NCI-H82 treated with DMSO at 0.1 percent for 48 hours (cell line): ENCODE data around the gene FEM1A.
"Not testable (repeated sequence)": the region's sequence is repeated elsewhere in the genome, so short reads cannot be mapped to it uniquely, and the experiment has no call there.

Experiments
- DNase-seq: peaks from one replicate; lab custom pipeline; 2025; ENCODE audit not compliant: unreplicated experiment; lab: John Stamatoyannopoulos, UW

FEM1A gene

GRCh38 chr19:4791183-4792018 is at the start of gene FEM1A:
Gene FEM1A, plus strand, starts transcription at chr19:4791734. Its CDS starts 121 bp downstream, at chr19:4791855.
- DNase-seq = peak; percentile 98

GRCh38 chr19:4742723-4743646 is 48.5 kb upstream of the FEM1A start:
- no peak for DNase-seq

- no peak for DNase-seq
Observed at GRCh38 chr19:4744451-4745174, 46.9 kb upstream of the FEM1A start.

GRCh38 chr19:4745175-4745574 is 46.4 kb upstream of the FEM1A start:
- not testable (repeated sequence) for DNase-seq

- no peak for DNase-seq
Observed at GRCh38 chr19:4745986-4746385, 45.5 kb upstream of the FEM1A start.

GRCh38 chr19:4748185-4748584 is 43.3 kb upstream of the FEM1A start:
- DNase-seq = no peak

GRCh38 chr19:4748589-4748988 is 42.9 kb upstream of the FEM1A start:
- no peak for DNase-seq

GRCh38 chr19:4749870-4750590 is 41.5 kb upstream of the FEM1A start:
- DNase-seq = no peak

GRCh38 chr19:4754248-4754647 is 37.3 kb upstream of the FEM1A start:
- no peak for DNase-seq

- DNase-seq = no peak
Observed at GRCh38 chr19:4755459-4755858, 36.1 kb upstream of the FEM1A start.

- no peak for DNase-seq
Observed at GRCh38 chr19:4758082-4758481, 33.5 kb upstream of the FEM1A start.

GRCh38 chr19:4758659-4759058 is 32.9 kb upstream of the FEM1A start:
- no peak for DNase-seq

GRCh38 chr19:4759388-4760284 is 31.9 kb upstream of the FEM1A start:
- DNase-seq = peak; percentile 84

- DNase-seq = no peak
Observed at GRCh38 chr19:4760285-4760650, 31.3 kb upstream of the FEM1A start.

- no peak for DNase-seq
Observed at GRCh38 chr19:4763021-4763420, 28.5 kb upstream of the FEM1A start.

GRCh38 chr19:4764393-4764660 is 27.2 kb upstream of the FEM1A start:
- no peak for DNase-seq

GRCh38 chr19:4768934-4769777 is 22.4 kb upstream of the FEM1A start:
- peak; percentile 77 for DNase-seq

- DNase-seq = no peak
Observed at GRCh38 chr19:4772566-4772965, 19.0 kb upstream of the FEM1A start.

- no peak for DNase-seq
Observed at GRCh38 chr19:4773047-4773640, 18.4 kb upstream of the FEM1A start.
